Neural cell (in vitro differentiated cells): ENCODE results near the gene RBM8A. TPM values are rescaled to one million over a fixed set of nuclear protein-coding genes. Genes with fewer than 3 reads are reported as not detected.
A peak's percentile ranks its signal among the peaks of the same experiment; 100 is the strongest.

Experiments used
- H2AFZ ChIP-seq: fragments of 200-600, 300-800 bp; sonication (generic), shearing (Covaris generic); 2 replicates; pipeline ENCODE4 v1.6.0; 2014; ENCODE audit warnings: low read depth, mild to moderate bottlenecking, antibody characterized with exemption, low read length, moderate library complexity
- H3F3A ChIP-seq: fragments of 200-600 bp; shearing (Covaris generic); 2 replicates; pipeline ENCODE4 v1.6.1; 2016; ENCODE audit warnings: mild to moderate bottlenecking, moderate library complexity, mixed read lengths, antibody characterized with exemption, low read length; ENCODE audit not compliant: insufficient read depth, poor library complexity, severe bottlenecking
- H3K27ac ChIP-seq: fragments of 200-600, 300-800 bp; sonication (generic), shearing (Covaris generic); 2 replicates; pipeline ENCODE4 v1.5.1; 2014; ENCODE audit warnings: mild to moderate bottlenecking, low read length, moderate library complexity
- H3K27me3 ChIP-seq: fragments of 300-800, 200-600 bp; sonication (generic), shearing (Covaris generic); 2 replicates; pipeline ENCODE4 v1.6.0; 2014; ENCODE audit warnings: mild to moderate bottlenecking, low read depth, low read length, moderate library complexity; ENCODE audit not compliant: insufficient read depth
- H3K36me3 ChIP-seq: fragments of 300-800, 200-600 bp; sonication (generic), shearing (Covaris generic); 2 replicates; pipeline ENCODE4 v1.5.1; 2014; ENCODE audit warnings: mild to moderate bottlenecking, antibody characterized with exemption, low read length, moderate library complexity; ENCODE audit not compliant: insufficient read depth
- H3K4me2 ChIP-seq: fragments of 300-800, 200-600 bp; sonication (generic), shearing (Covaris generic); 2 replicates; pipeline ENCODE4 v1.6.0; 2014; ENCODE audit warnings: mild to moderate bottlenecking, low read length
- H3K4me3 ChIP-seq: fragments of 300-800, 200-600 bp; sonication (generic), shearing (Covaris generic); 2 replicates; pipeline ENCODE4 v1.5.1; 2014; ENCODE audit warnings: mild to moderate bottlenecking, low read length, moderate library complexity
- H3K79me2 ChIP-seq: fragments of 200-600 bp; shearing (Covaris generic); replicated peaks from 2 replicates; pipeline ENCODE4 v1.6.0; 2014; ENCODE audit warnings: mild to moderate bottlenecking, low read length, moderate library complexity; ENCODE audit not compliant: insufficient read depth
- H3K9ac ChIP-seq: fragments of 300-800, 200-600 bp; sonication (generic), shearing (Covaris generic); 2 replicates; pipeline ENCODE4 v1.6.1; 2016; ENCODE audit warnings: mild to moderate bottlenecking, low read length, mixed read lengths
- H3K9me2 ChIP-seq: fragments of 200-600 bp; shearing (Covaris generic); 2 replicates; pipeline ENCODE4 v1.6.1; 2016; ENCODE audit warnings: mild to moderate bottlenecking, low read length, mixed read lengths; ENCODE audit not compliant: insufficient read depth
- H3K9me3 ChIP-seq: fragments of 200-600, 300-800 bp; sonication (generic), shearing (Covaris generic); 2 replicates; pipeline ENCODE4 v1.6.1; 2016; ENCODE audit warnings: mild to moderate bottlenecking, mixed run types, low read length, moderate library complexity, mixed read lengths
- H4K20me1 ChIP-seq: fragments of 200-600 bp; shearing (Covaris generic); 2 replicates; pipeline ENCODE4 v1.6.1; 2016; ENCODE audit warnings: mild to moderate bottlenecking, mixed run types; ENCODE audit not compliant: insufficient read depth
- CTCF ChIP-seq: fragments of 450-650 bp; IDR thresholded peaks from 2 replicates; pipeline ENCODE4 v1.5.1; 2014; ENCODE audit warnings: antibody characterized with exemption, mild to moderate bottlenecking, moderate library complexity; ENCODE audit not compliant: poor library complexity, severe bottlenecking
- EP300 ChIP-seq: fragments of 450-650 bp; conservative IDR thresholded peaks from 2 replicates; pipeline ENCODE4 v1.6.1; 2014; ENCODE audit warnings: antibody characterized with exemption, mild to moderate bottlenecking, moderate library complexity; ENCODE audit not compliant: poor library complexity, severe bottlenecking
- EZH2 ChIP-seq: fragments of 200-600, 300-800 bp; shearing (Covaris generic), sonication (generic); IDR thresholded peaks from 2 replicates; pipeline ENCODE4 v1.6.1; 2014; ENCODE audit warnings: antibody characterized with exemption, low read length, borderline replicate concordance, mild to moderate bottlenecking; ENCODE audit not compliant: insufficient read depth, poor library complexity, severe bottlenecking
- MXI1 ChIP-seq: fragments of 450-650 bp; conservative IDR thresholded peaks from 2 replicates; pipeline ENCODE4 v1.6.1; 2014; ENCODE audit warnings: antibody characterized with exemption, mild to moderate bottlenecking; ENCODE audit not compliant: poor library complexity, severe bottlenecking
- POLR2AphosphoS5 ChIP-seq: IDR thresholded peaks from 2 replicates; pipeline ENCODE4 v1.6.1; 2012
- RAD21 ChIP-seq: fragments of 450-650 bp; conservative IDR thresholded peaks from 2 replicates; pipeline ENCODE4 v1.6.1; 2014; ENCODE audit warnings: antibody characterized with exemption, mild to moderate bottlenecking, moderate library complexity
- REST ChIP-seq: IDR thresholded peaks from 2 replicates; pipeline ENCODE4 v1.6.1; 2012; ENCODE audit warnings: borderline replicate concordance
- SMC3 ChIP-seq: fragments of 450-650 bp; conservative IDR thresholded peaks from 2 replicates; pipeline ENCODE4 v1.6.1; 2014; ENCODE audit warnings: antibody characterized with exemption, mild to moderate bottlenecking, moderate library complexity; ENCODE audit not compliant: poor library complexity
- TAF1 ChIP-seq: IDR thresholded peaks from 2 replicates; pipeline ENCODE4 v1.6.1; 2012; ENCODE audit warnings: low read depth
- polyA plus RNA-seq: library from polyadenylated mRNA; depleted of rRNA; stranded (reverse); fragments of >200 nt; gene quantifications from 2 replicates; pipeline ENCODE4 v1.2.3, GENCODE V29; 2014

The RBM8A gene
- polyA plus RNA-seq, 1 donor from 2014 or later: 366 TPM

GRCh38 chr1:145891587-145892485, 35.4 kb downstream of the RBM8A start:
- TF ChIP-seq SMC3: peak; percentile 95
- peak; percentile 97 for TF ChIP-seq CTCF
- peak; percentile 91 for TF ChIP-seq RAD21
- no peak for TF ChIP-seq MXI1
- no peak for TF ChIP-seq TAF1
- H3K27me3 ChIP-seq: no peaks in the 10 kb centered on the region
- H3K9me3 ChIP-seq: no peaks in the 10 kb centered on the region
- H3K9me2 ChIP-seq: no peaks in the 10 kb centered on the region
- H3F3A ChIP-seq: no peaks in the 10 kb centered on the region
- H3K4me2 ChIP-seq: no peak overlapping the region
- no peak overlapping the region for H3K4me3 ChIP-seq
- H2AFZ ChIP-seq: no peak overlapping the region
- H3K27ac ChIP-seq: no peak overlapping the region
- no peak overlapping the region for H3K9ac ChIP-seq
- no peaks in the 10 kb centered on the region for H3K36me3 ChIP-seq
- no peaks in the 10 kb centered on the region for H4K20me1 ChIP-seq
- H3K79me2 ChIP-seq: no peaks in the 10 kb centered on the region

- H4K20me1 ChIP-seq: no peaks in the 10 kb centered on the region
- TF ChIP-seq POLR2AphosphoS5 (no peak), EP300 (no peak)
- no peak overlapping the region for H3K9ac ChIP-seq
- H3K27ac ChIP-seq: no peak overlapping the region
- H3K27me3 ChIP-seq: no peaks in the 10 kb centered on the region
- no peak overlapping the region for H3K4me3 ChIP-seq
- H3F3A ChIP-seq: no peaks in the 10 kb centered on the region
- H3K9me2 ChIP-seq: no peaks in the 10 kb centered on the region
- H3K36me3 ChIP-seq: no peaks in the 10 kb centered on the region
- H3K79me2 ChIP-seq: no peaks in the 10 kb centered on the region
- H3K9me3 ChIP-seq: no peaks in the 10 kb centered on the region
- no peak overlapping the region for H2AFZ ChIP-seq
- H3K4me2 ChIP-seq: no peak overlapping the region
These were observed 36.1 kb downstream of the RBM8A start for GRCh38 chr1:145891143-145891542.

- no peaks in the 10 kb centered on the region for H3K79me2 ChIP-seq
- no peaks in the 10 kb centered on the region for H3F3A ChIP-seq
- no peaks in the 10 kb centered on the region for H3K36me3 ChIP-seq
- H2AFZ ChIP-seq: no peak overlapping the region
- TF ChIP-seq REST (no peak), CTCF (no peak), RAD21 (no peak), EZH2 (no peak), SMC3 (no peak), EP300 (no peak), TAF1 (no peak), MXI1 (no peak), POLR2AphosphoS5 (no peak)
- no peak overlapping the region for H3K27ac ChIP-seq
- no peaks in the 10 kb centered on the region for H4K20me1 ChIP-seq
- H3K9me3 ChIP-seq: no peaks in the 10 kb centered on the region
- no peak overlapping the region for H3K4me3 ChIP-seq
- no peak overlapping the region for H3K4me2 ChIP-seq
- H3K9me2 ChIP-seq: no peaks in the 10 kb centered on the region
- H3K9ac ChIP-seq: no peak overlapping the region
- peaks cover 11% of the 10 kb centered on the region for H3K27me3 ChIP-seq
These were observed 37.6 kb downstream of the RBM8A start for GRCh38 chr1:145889722-145890121.
